ENCODE data around the gene CHSY1.

- TF ChIP-seq FOXK2 (IDR thresholded peaks at IDR 0.05): no peak
- TF ChIP-seq TAF1 (IDR thresholded peaks at IDR 0.05; ENCODE audit: borderline replicate concordance, low read depth, low read length): no peak
- TF ChIP-seq EP300 (IDR thresholded peaks at IDR 0.05; ENCODE audit: borderline replicate concordance in 1 of 2, control insufficient read depth in 1 of 2, low read depth in 2 of 2, low read length in 2 of 2): no peak
- no peak for TF ChIP-seq CTCF (IDR thresholded peaks at IDR 0.05 in 2 of 3, conservative IDR thresholded peaks at IDR 0.05 in 1 of 3; ENCODE audit: control insufficient read depth in 2 of 3, extremely low read depth in 1 of 3, insufficient read depth in 1 of 3, low read depth in 3 of 3, low read length in 3 of 3)
- TF ChIP-seq SP1 (IDR thresholded peaks at IDR 0.05; ENCODE audit: low read depth, low read length): no peak
These were observed 75.2 kb downstream of the CHSY1 start for GRCh38 chr15:101176625-101177024.

Measured in GM12878 (cell line).